ENCODE results near the gene GALNT18.
A peak's percentile ranks its signal among the peaks of the same experiment; 100 is the strongest.
"Not testable (repeated sequence)": the region's sequence is repeated elsewhere in the genome, so short reads cannot be mapped to it uniquely, and the experiment has no call there.

Gene GALNT18

DNA sequence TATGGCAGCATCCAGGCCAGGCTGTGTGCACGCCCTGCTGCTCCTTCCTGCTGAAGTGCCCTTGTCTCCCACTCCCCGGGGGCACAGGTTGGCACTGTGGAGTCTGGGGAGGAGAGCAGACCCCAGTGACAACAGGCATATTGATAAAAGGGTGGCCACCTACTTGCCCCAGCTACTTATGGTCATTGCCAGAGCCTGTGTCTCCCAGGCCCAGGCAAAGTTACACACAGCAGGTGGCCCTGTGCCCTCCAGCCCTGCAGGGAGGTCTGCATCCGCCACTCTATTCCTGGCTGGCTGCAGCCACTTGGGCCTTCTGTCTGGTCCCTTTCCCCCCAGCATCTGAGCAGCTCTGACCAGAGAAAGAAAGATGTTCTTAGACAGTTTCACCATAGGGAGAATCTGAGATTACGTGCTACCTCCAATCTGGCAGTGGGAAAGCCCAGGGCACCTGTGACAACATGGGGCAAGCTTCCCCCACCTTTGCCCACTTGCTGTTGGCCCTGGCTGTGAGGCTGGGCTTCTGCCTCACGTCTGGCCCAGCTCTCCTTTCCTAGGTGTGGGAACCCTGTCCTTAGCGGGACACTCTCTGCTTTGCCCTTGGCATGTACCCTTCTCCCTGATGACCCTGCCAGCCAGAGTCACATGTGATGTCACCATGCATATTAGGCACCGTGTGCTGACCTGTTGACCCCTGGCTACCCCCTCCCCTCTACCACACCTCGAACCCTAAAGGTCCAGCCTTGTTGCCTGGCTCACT, 243.4 kb downstream of the GALNT18 start:
- DNase-seq: no peak

DNA sequence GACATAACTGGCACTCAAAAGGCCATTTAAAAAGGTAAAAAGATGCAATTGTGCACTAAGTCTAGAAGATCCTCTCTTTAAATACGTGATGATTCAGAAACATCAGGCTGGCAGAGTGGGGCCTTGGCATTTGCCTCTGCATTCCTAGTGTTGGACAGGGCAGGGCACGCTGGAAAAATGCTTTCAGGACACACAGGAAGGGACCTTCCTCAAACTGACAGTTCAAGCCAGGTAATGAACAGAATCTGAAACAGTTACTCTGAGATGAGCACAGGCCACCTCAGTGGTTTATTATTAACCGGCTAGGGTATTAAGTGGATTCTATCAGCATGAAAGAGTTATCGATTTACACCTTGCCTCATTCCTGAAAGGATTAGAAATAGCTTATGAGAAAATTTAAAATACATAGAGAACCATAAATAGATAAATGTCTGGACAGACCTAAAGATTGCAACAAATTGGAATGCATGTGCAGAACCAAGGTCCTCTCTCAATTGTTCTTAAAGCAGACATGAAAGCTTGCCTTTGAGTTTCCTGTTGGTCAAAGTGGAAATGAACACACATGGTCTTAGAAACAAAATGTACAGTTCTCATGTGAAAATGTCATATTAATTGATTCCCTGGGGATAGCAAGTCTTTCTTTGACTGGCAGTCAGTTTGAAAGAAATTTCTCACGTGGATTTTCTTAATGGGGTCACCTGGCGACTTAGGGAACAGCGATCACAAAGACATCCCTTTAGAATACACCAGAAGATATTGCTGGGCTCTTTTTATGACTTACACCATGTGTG, 247.3 kb downstream of the GALNT18 start:
- DNase-seq: no peak

DNA sequence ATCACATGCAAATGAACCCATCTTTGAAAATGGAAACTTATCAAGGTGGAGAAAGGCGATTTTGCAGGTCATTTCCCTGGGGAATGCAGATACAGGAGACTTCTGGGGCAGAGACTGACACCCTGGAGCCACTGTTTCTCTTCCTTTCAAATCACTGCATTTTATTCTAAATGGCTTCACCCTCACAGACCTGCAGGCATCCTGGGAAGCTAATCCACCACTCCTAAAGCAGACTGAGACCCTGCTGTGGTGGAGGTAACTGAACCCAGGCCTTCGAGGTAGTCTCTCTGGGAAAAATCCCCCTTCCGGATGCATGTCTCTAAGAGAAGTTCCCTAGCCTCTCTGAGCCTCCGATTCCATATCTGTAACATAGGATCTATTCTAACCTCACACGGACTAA, 247.9 kb downstream of the GALNT18 start:
- no peak for DNase-seq

DNA sequence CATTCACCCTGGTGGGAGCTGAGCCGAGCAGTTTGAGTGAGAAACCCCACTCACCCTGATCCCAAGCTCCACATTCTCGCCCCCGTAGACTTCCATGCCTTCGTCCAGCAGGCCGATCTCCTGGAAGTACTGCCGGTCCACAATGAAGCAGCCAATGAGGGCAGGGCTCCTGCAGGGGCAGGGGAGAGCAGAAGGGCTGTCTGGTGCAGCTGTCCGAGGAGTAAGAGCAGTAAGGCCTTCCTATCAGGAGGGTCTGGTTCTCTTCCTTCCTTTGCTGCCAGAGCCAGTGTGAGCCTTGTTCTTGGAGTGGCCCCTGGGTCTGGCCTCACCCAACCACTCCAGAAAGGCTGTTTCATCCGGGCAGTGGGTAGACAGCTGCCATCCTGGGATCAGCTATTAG, 249.3 kb downstream of the GALNT18 start:
- no peak for DNase-seq

DNA sequence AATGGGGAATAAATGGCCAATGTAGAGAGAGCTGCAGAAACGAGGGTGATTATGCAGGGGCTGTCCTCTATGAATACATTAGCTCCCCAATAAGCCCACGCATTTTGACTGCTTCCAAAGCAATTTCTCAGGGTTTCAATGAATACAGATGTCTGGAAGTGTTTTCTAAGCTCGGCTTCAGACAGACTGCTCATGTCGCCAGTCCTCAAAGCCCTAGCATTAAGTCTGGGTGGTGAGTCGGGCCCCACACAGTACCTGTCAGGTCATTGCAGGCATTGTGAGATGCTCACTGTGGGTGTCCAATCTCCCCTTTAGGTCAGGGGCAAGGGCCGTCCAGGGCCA, 250.9 kb downstream of the GALNT18 start:
- DNase-seq: no peak

DNA sequence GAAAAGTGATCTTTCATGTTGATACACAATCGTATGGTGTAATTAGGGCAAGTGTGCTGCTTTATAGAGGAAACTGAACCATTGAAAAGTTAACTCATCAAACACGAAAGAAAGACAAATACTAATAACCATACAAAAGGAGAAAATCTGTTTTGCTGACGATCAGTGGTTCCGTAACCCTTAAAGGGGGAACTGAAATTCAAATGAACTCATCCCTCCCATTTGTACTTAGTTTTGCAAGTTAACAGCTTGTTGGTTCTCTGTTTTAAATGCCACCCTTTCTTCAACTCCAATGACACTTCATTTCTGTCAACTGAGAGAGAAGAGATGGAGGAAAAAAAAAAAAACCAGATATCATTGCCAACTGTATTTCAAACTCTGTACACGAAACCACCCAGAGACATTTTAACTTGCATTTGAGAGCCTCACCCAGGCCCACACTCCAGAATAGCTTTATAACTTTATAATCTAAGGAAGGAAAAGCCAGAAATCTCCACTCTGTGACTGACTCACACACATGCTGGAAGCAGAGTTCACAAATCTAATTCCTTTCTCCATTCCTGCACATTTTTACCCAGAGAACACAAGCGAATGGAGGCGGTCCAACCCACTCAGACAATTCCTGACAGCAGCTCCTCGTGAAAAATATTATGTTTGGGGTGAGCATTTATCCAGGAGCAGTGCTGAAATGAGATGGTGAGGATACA, 251.4 kb downstream of the GALNT18 start:
- no peak for DNase-seq

DNA sequence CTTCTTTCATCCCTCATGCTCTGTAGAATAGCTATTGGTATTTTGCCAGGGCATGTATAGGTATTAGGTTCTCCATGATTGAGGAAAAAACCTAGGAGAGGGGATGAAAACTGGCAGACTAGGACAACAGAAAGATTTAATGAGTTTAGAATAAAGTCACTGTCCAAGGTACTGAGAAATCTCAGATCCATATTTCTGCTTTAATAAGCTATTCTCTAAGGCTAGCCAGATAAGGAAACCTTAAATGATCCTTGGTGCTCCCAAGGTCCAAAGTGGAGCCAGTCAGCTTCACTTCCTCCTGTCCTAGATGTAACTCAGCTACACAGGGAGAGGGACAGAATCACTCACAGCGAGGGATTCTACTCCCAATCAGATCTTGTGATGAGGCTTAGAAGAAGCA, 255.0 kb downstream of the GALNT18 start:
- DNase-seq: no peak

DNA sequence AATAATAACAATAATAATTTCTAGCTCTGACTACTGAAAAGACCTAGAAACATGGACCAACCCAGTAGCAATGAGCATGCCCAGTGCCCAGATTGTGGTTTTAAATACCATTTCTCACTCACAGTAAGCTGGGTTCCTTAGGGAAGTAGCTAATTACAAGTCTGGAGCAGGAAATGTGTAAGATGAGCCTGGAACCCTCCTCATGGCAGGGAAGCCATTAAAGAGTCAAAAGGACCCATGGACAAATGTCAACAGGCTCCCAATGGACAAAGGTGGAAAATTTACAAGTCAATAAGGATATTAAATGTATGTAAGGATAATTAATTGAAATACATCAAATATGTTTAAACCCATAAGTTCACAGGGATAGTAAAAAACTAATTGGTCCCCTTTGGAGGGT, 258.1 kb downstream of the GALNT18 start:
- DNase-seq: no peak

DNA sequence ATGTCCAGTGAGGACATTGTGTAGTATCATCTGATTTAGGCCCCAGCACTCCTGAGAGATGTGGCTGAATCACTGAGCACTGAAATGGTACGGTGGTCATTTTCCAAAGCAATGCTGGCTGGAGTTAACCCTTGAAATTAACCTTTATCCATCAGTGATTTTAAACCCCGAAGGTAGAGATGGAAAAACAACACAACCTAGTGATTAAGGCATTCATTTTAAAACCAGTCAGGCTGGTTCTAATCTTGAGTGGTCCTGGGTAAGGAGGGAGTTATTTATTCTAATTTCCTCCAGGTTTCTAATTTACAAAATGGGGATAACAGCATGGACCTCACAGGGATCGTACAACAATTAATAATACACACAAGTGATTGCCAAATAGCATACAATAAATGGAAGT, 262.2 kb downstream of the GALNT18 start:
- DNase-seq: no peak

DNA sequence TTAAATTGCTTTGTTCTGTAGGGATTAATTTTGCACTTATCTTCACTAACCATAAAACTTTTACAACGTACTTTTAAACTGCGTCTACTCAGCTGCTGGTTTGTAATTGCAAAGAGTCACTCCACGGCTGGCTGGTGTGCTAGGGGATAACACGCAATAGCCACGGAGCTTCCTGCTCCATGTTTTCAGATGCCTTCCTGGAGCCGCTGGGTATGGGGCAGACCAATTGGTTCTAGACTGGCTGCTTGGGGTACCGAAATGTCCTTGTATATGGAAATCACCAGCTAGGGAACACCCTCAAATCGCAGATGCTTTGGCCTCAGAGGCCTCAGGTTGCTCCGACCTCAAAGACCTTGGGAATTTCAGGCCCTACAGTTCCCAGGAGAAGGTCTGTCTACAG, 265.0 kb downstream of the GALNT18 start:
- DNase-seq: no peak

DNA sequence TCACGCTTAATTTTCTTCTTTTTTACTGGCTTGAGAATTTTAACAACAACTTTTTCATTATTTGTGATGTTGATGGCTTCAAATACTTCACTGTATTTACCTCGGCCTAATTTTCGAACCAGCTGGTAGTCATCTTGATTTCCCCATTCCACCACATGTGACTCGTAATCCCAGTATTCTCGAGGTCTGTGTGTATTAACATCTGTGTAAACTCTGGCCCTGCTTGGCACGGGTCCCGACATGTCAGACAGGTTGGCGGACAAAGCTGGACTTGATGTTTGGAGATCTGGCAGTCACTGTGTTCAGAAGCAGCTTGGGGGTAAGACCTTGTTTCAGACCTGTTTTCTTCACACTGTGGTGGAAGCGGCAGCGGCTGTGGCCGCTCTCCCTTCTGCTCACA, 268.9 kb downstream of the GALNT18 start, which contains the start of gene CSNK2A3:
Gene CSNK2A3, minus strand, starts transcription at position 373 of the 400 bp plus-strand sequence. Its CDS starts 131 bp downstream, at position 242.
- not testable (repeated sequence) for DNase-seq

DNA sequence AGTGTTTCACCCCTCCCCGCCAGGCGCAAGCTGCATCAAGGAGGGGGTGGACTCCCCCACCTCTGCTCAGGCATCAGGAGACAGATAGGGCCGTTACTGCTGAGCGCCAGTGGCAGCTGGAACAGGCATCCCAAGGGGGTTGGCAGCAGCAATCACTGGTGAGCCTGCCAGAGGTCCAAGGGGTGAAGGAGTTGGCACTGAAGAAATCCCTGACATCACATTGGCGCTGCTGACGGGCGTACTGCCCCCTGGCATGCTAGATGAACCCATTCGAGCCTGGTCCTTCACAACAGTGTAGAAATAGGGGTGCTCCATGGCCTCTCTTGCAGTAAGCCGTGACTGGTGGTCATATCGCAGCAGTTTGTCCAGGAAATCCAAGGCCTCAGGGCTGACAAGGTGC, 270.0 kb downstream of the GALNT18 start:
- DNase-seq: not testable (repeated sequence)

DNA sequence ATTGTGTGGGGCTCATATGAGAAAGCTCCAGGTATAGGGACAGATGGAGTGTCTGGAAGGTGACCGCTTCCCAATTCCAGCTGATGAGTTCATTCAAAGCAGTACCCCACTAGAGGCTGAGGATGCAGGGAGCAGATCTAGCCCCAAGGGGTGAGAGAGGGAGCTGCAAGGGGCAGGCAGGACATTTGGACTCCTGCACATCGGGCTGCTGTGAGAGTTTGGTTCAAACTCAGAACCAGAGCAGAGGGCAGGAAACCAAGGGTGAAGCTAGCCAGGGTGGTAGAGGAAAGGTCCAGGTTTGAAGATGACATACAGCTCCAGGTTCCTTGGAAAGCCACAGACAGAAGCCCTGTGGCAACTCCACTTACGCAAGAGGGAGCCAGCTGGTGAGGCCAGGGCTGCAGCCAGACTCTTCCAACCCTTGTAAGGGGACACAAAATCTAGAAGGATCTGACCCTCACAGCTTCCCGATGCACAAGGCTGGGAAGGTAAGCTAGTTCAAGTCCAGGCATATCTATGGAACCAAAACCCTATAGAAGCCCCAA, 270.7 kb downstream of the GALNT18 start:
- DNase-seq: no peak

DNA sequence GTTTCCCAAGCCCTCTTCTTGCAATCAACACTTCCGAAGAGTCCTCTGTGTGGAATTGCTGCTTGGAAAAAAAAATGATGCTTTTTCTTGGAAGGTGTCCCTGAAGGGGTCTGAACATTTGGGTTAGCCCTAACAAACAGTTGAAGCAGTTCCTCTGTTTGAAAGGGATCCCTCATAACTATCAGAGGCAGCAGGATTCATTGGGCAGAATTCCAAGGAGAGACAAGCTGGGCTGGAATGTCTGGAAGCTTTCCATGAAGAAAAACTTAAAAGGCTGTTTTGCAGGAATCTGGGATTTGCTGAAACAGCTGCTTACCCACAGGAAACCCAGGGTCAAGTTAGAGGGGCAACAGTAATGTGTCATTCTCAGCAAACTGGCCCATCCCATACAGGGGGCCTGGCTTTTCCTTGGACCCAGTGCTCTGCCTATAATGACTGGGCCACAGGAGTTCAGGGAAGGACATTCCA, 271.9 kb downstream of the GALNT18 start:
- peak; percentile 53 for DNase-seq

DNA sequence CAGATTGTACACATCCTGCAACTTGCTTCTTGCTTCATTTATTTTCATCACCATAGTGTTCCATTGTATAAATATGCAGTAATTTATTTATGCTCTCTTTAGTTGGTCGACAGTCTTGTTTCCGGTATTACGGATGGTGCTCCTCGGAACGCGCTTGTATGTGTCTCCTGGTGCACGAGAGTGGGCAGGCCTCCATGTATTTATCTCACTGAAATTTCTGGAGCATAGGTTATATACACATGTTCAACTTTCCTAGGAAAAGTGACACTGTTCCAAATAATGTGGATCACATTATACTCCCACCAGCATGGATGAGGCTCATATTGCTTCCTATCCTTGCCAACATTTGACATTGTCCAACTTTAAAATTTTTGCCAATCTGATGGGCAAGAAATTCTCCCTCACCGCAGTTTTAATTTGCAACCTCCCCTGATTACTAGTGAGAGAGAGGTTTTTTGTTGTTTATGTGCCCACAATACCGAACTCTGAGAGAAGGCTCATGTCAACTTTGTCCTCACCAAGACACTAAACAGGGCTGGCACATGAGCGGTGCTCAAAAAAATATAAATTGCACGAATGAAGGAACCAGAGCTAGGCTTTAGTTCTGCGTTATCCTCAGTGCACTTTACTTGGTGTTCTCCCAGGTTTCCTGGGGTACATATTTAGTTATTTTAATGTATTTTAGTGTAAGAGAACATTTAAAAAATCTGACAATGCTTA, 272.5 kb downstream of the GALNT18 start:
- no peak for DNase-seq

DNA sequence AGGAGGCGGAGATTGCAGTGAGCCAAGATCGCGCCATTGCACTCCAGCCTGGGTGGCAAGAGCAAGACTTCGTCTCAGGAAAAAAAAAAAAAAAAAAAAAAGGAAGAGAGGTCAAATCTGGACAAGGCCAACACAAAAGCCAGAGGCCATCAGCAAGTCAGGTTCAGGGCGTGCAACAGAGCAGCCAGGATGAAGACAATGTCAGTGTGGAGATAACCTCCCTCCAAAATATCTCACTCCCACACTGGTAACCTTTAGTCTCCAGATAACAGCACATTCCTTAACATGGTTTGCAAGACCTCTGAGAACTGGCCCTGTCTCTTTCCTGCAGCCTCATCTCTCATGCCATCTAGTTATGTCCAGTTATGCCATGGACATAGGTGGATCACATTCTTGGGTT, 273.5 kb downstream of the GALNT18 start:
- no peak for DNase-seq

DNA sequence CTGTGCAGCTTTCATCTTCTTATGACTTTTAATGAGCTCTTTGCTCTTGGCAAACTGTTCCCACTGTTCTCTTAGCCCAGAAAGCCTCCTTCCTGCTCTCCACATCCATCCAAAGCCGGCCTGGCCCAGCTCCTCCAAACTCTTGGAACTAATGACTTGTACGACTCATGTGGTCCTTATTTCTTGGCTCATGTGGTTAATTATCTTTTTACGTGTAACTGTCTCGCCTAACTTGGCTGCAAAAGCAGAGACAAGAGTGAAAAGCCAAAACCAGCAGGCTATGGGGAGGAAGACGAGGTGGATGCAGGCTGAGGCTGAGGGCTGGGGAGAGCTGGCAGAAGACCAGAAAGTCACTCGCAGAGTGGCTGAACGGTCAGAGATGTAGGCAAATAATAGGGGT, 274.2 kb downstream of the GALNT18 start:
- DNase-seq: peak; percentile 88

DNA sequence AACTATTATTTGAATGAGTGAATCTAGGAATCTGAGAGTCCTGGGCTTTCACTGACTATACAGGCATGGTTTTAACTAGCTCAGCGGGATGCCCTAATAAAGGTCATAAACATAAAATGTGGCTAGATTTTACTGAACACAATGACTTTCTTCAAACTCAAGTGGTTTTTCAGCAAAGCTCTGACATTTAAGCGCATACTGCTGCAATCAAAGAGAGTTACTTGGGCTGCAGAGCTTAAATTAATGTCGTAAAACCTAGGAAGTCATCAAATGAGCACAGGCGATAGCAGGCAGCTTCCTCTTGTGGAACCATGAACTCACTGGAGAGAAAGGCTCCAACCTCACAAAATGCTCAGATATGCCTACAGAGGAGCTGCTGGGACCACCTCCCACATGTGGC, 275.5 kb downstream of the GALNT18 start:
- no peak for DNase-seq

DNA sequence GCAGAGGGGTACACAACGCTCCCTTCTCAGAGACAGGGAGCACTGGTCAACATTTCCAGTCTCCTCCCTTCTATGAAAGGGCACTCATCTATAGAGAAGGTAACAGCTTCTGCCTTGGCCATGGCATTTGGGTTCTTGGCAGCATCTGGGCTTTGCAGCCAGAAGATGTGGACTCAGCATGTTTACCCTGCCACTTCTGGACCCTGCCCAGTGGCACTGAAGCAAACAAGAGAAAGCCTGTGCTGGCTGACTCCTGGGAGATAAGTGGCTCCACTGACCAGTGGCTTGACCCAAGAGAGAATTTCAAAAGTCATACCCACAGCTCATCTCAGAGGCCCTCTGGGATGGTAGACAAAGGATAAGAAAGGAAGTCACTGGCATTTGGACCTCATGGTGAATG, 276.7 kb downstream of the GALNT18 start:
- DNase-seq: no peak

DNA sequence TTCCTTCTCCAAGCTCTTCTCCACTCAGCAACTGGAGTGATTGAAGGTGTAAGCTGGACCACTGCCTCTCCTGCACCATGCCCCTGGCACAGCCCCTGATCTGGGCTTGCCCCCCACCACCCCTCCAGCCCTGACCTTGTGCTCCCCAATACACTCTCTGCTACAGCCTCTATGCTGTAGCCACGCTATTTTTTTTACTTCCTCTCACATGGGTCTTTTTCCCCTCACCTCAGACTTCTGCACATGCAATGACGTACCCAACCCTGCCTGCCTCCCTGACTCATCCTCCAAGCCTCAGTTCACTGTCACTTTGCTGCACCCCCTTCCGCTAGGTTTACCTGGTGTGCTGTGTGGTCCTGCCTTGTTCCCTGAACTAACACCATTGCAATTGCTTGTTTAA, 277.8 kb downstream of the GALNT18 start:
- DNase-seq: no peak

DNA sequence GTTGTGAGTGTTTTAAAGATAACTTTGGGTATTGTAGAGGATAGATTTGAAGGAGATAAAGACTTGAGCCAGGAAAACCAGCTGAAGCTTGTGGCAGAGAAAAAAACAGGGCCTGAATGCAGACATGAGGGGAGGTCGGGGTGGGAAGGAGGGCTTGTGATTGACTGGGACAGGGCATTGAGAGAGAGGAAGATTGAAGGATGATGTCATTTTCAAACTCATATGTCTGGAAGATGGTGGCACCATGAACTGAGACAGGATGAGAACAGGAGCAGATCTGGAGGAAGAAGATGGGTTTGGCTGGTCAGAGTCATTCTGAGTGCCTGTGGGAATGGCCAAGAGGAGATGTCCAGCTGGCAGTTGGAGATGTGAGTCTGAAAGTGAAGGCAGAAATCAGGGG, 283.5 kb downstream of the GALNT18 start:
- no peak for DNase-seq

DNA sequence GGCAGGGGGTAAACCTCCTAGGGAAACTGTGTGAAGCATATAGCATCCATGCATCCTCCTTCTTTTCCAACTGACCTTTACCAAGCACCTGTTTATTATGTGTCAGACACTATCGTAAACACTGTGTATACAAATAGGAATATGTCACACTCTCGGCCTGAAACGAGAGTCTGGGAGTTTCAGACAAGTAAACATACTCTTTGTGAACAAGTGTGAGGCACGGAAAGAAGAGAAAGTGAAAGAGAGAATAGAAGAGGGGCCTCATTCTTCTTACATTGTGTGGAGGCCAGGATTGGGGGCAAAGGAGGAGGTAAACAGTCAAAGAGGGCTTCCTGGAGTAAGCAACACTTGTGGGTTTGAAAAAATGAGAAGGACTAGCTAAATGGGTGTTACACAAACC, 285.1 kb downstream of the GALNT18 start:
- DNase-seq: no peak

DNA sequence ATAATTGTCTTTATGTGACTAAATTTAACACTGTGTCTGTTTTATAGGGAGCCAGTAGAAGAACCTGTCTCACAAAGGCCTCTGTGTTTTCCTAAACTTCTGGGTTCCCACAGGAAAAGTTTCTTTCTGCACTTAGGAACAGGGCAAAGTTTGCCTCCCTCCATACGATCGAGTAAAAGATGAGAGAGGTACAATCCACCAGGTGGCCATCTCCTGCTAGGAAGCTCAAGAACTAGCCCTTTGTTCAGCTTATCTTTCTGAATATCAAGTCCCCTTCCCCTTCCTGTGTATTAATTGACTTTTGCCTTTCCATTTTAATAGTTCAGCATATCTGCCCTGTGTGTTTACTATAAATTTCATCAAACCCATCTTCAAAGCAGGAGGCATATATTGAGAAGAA, 286.8 kb downstream of the GALNT18 start:
- no peak for DNase-seq
